NCI-H1417 (cell line): ENCODE measurements around the gene TNS4.

Experiments
- DNase-seq, 3 experiments: peaks; one replicate each; lab custom pipeline; 2025; lab: John Stamatoyannopoulos, UW

The TNS4 gene

DNA sequence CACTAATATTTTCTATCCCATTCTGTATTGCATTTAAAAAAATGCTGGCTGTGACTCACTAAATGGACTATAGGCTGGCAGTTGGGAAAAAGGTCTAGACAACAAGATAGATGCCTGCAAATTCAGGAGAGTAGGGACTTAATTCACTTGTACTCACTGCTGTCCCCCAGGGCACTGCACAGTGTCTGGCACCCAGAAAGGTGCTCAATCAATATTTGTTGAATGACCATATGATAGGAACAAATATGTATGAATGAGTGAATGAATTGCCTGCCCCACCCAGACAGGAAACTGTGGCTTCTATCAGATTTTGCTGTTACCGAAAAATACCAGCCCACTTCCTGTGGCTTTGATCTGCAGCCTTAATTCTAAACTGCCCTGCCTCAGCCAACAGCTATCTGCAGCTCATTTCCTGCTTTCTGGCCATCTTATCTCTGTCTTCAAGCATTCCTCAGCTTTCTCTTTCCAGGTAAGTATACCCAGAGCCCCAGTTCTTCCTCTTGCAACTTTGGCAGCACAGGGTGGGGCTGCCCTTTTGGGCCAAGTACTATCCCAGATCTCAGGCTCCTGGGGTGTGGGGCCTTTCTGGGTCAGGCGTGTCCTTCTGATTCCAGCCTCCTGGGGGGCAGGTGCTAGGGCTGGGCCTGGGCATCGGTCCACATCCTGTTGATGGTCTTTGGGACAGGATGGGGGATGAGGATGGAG is 15.3 kb upstream of the TNS4 start:
- DNase-seq = no peak

DNA sequence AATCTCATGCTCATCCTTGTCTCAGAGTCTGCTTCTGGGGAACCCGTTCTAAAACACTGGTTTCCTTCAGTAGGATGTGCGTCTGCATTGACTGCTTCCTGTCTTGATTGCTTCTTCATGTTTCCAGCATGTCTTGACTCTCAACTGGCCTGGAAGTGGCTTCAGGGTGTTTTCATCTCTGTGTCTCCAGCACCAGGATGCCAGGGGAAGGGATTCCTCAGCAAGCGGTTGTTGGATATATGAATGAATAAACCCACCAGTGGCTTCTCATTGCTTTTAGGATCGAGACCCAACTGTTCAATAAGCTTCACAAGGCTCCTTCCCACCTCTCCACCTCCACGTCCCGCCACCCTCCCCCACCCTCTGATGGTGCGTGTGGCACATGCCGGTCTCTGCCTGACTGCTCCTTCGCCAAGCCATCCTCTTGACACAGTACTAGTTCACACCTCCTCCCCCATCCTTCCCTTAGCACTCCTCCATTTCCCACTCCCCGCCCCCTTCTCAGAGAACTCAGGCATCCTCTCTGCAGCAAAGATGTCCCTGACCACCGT is 14.1 kb upstream of the TNS4 start:
- DNase-seq = no peak

DNA sequence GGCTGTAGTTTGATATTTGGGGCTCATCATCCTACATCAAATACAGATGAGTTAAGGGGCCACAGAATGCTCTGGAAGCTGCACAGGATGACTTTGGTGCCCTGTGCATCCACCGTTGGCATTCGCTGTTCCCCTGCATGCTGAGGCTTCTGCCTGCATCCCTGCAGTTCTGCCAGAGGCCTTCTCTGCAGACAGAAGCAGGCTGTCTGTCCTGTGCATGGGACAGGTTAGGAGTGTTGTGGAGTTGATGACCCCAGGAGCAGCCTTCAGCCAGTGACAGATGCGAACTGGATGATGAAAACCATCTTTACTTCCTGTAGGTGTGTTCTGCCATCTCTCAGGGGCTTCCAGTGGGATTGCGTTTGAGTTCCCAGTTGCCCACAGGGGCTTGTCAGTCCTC is 13.6 kb upstream of the TNS4 start:
- DNase-seq = no peak

DNA sequence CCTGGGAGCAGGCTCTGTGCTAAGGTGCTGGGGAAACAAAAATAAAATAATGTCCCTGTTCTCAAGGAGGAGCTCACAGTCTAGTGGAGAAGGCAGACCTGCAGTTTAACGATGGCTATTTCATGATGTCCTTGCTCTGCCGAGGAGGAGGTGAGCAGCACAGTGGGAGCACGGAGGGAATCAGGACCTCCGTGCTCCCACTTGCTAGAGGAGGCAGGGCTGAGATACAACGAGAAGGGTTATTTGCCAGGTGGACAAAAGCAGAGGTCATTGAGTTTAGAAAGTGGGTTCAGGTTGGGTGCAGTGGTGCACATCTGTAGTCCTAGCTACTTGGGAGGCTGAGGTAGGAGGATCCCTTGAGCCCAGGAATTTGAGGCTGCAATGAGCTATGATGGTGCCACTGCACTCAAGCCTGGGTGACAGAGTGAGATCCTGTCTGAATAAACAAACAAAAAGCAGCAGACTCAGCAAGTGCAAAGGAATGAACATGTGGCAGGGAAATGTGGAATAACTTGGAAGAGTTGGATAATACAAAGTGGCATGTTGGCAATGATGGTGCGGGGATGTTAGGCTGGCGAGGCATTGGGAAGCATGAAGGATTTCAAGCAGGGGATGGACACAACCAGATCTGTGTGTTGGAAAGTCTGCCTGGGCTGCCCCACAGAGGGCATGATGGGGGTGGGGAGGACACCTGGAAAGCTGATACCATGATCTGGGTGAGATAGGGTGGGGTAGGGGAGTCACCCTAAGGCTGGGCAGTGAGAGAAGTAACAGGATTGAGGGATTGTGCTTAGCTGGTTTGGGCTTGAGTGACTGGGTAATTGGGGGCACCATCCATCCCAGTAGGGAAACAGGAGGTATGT is 12.8 kb upstream of the TNS4 start:
- DNase-seq = no peak

DNA sequence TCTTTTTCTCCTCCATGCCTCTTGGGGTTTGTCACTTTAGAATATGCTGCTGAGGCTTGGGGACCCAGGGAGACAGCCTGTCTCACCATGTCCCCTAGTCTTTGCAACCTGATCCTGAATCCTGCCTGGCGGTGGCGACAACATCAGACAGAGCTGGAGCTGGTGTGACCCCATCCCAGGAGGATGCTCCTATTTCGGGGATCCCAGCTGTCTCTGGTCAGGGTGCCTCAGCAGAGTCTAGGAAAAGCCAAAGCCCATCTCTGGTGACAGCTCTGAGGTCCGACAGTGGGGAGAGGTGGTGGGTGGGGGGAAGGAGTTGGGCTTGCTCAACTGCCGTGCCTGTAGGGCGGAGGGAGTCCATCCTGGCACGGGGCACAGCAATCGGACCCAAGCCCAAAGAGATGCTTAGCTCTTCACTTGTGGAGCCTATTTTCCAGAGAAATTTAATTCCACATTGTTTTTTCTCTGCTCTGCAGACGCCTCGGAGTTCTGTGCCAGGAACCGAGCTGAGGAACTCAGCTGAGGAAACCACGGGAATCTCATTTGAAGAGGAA is 10.3 kb upstream of the TNS4 start:
- no peak for DNase-seq

DNA sequence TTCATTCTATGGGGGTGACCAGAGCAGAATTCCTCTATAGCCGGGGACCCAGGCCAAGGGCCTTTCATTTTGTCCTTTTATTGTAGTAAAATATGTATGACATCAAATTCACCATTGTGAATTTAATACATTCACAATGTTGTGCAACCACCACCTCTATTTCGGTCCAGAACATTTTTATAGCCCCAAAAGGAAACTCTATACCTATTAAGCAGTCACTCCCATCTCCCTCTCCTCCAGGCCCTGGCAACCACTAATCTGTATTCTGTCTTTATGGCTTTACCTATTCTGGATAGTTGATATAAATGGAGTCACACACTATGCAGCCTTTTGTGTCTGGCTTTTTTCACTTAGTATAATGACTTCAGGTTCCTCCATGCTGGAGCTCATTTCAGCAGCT is 9.7 kb upstream of the TNS4 start:
- DNase-seq = no peak

DNA sequence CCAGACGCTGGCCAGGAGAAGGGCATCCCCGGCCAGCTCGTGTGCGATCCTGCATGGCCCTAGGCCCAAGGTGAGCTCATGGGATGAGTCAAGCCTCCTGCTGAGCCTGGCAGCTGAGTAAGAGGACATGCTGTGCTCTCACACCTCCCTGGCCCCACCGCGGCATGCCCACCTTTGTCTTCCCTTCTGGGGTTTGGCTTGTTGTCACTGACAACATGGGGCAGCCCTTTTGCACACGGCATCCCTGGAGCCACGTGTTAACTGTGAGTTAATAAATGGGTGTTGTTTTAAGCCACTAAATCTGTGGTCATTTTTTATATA is 8.9 kb upstream of the TNS4 start:
- DNase-seq = peak in 1 of 3 experiments; percentile 12

DNA sequence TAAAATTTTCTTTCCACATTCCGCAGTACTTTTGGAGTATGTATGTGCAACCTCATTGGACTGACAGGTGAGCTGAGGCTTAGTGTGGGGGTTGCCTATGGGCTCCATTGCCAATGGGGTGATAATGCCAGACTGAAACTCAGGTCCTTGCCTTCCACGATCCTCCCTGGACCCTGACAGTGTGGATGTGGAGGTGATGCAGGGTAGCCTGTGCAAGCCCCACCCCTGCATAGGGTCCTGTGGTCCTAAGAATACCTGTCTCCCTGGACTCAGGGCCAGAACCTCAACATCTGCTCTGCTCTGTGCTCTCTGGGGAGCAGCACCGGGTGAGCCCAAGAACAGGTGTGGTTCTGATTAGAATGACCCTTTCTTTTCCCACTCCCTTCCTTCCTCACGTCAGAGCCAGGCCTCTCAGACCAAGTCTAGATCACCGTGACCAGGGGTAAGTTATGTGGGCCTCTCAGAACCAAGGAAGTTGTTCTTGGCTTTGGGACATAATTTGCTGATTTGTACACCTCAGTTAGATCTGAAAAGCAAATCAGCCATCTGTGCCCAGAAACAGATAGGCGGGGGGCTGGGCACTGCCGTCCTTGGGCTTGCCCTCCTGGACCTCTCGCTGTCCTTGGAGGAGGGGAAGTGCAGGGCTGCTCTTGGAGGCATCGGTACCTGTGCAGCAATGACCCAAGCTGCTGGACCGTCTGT is 8.4 kb upstream of the TNS4 start:
- DNase-seq = no peak

DNA sequence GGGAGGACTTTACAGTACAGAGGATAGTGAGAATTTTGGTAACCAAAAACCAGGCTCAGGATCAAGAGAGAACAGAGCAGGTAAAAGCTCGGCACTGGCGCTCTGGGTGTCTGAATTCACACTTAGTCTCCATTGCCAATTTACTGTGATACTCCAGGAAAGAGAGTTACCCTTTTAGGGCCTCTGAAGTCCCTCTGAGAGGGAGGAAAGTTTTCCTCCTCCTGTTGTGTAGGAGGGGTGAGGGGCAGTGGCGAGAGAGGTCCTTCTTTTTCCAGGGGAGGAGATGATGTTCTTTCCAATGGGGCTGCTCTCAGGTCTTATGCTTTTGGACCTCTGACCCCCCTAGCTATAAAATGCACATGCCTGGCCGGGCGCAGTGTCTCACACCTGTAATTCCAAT is 5.4 kb upstream of the TNS4 start:
- DNase-seq = no peak

DNA sequence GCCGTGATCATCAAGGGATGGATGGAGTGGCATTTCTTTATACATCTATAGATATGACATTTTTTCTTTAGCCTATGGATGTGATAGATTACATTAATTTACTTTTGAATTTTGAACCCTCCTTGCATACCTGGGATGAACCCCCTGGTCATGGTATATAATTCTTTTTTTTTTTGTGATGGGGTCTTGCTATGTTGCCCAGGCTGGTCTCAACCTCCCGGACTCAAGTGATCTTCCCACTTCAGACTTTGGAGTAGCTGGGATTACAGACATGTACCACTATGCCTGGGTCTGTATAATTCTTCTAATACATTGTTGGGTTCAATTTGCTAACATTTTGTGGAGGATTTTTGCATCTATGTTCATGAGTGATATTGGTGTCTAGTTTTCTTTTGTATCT is 1.7 kb upstream of the TNS4 start:
- no peak for DNase-seq

DNA sequence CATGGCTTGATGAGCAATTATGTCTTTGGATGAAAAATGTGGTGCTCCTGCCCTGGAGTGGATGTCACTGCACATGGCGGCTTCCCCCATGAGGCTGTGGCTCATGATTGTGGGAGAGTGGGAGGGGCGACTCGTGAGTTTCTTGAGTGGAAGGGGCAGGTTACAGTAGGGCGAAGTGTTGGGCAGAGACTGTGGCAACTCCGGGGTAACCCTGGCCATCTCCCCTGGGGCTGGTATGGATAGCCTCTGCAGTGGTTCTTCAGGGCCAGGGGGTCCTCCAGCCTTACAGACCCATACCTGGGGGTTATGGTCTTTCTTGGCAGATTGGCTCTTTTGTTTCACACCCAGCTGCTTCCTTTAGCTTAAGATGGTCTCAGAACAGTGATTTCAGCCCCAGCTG is 1.3 kb upstream of the TNS4 start:
- DNase-seq = no peak

DNA sequence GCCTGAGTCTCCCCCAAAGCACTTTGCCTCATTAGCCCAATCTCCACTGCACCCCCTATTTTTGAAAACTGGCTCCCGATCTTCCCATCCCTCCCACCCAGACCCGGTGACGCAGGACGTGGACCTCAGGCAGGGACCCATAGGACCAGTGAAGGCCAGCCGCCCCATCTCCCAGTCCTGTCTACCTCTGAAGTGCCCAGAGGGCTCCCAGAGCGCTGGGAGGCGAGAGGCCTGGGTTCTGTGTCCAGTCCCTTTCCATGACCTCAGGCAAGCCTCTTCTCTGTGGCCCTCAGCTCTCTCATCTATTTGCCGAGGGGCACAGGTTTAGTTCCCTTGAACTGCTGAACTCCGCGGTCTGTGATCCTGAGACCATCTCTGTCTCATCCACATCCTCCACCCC is 714 bp downstream of the TNS4 start:
- DNase-seq = no peak

DNA sequence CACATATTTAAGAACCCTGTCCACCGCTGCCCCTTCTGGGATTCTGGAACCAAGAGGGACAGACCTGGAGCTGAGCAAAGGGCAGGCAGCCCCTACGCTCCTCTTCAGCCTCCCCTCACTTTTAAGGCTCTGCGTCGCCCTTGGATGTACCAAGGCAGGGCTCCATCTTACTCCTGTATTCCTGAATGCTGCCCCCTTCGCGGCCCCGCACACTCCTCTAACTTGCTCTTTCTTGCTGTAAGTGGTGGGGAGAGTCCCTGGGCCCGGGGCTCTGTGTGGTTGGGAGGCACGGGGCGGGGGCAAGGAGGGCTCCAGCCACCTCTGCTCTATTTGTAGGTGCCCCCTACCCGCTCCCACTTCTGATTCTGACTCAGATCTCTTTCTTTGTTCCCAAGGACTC is 1.2 kb downstream of the TNS4 start:
- DNase-seq = no peak

DNA sequence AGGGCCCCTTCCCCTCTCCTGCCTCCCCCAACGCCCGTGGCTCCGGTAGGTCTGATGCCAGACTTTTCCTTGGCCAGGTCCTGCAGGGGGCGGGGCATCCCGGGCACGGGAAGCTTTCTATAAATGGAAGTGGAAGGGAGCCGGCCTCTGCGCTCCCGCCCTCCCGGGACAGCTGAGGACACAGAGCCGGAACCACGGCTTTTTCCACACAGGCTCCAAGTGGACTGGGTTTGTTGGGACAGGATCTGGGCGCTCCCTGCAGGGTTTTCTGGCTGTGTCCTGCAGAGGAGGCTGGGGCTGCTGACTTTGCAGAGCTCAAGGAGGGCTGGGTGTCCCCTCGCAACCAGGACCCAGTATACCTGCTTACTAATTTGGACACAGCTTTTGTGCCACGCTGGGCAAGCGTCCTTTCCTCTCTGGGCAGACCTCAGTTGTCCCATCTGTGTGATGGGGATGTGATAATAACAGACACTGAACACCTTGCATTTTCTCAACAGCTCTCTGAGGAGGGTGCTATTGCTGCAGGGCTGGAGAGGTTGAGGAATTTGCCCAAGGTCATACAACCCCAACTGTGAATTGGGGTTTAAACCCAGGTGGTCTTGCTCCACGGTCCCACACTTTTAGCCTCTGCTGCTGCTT is 1.8 kb downstream of the TNS4 start:
- peak in 2 of 3 experiments; percentile 5 to 50 for DNase-seq

DNA sequence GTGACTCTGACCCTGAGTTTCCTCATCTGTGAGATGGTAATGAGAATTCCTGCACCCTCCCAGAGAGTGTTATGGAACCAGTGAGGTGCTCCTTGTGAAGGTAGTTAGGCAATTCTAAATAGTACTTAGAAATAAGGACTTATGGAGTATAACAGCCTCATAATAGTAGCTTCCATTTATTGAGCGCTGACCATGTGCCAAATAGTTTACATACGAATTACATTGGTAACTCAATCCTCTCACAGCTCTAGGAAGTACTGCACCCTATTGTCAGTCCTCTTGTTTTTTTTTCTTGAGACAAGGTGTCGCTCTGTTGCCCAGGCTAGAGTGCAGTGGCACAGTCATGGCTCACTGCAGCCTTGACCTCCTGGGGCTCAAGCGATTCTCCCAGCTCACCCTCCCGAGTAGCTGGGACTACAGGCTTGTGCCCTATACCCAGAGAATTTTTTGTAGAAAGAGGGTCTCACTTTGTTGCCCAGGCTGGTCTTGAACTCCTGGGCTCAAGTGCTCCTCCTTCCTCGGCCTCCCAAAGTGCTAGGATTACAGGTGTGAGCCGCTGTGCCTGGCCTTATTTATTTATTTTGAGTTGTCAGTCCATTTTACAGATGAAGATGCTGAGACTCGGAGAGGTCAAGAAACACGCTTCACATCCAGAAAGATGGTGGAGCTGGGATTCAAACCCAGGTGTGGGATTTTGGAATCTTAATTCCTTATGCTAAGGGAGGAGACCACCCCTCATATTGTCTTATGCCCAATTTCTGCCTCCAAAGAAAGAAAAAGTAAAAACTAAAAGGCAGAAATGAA is 2.9 kb downstream of the TNS4 start:
- peak in 2 of 3 experiments; percentile 4 to 29 for DNase-seq

DNA sequence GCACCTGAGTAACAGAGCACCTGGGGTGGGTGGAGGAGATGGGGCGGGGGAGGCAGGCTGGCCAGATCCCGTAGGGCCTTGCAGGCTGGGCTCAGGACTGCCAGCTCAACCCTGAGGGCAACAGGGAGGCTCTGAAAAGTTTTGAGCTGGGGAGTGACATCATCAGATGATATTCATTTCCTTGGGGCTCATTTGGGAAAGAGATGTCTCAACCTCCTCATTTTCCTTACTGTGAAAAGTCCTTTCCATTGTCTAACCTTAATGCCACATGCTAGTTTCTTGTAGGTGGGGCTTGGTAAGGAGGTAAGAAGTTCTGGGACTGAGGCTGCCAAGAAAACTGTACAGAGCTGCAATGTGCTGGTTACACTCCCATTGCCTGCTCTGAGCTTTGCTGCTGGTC is 3.7 kb downstream of the TNS4 start:
- DNase-seq = no peak

DNA sequence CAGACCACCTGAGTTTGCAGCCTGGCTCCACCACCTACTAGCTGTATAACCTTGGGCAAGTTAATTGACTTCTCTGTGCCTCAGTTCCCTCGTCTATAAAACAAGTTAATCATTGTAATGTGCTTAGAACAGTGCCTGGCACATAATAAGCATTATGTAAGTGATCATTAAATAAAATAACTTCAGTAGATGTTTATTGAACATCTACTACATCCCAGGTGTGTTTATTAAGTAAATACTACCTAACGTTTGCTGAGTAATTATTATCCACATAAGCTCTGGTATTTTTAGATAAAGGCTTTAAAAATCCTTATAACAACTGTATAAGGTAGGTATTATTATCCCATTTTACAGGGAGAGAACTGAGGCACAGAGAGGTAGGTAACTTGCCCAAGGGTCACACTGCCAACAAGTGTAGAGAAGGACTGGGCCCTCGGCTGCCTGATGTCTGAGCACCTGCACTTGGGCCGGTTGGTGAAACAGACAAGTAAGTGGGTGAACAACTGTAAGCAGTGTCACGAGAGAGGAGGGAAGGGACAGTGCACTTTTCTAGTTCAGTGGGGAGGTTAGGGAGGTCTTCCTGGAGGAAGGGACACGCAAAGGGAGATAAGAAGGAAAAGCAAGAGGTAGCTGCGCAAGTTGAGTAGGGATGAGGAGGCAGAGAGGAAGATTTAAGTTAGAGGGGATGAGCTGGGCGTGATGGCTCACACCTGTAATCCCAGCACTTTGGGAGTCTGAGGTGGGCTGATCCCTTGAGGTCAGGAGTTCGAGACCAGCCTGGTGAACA is 4.6 kb downstream of the TNS4 start:
- DNase-seq = no peak

DNA sequence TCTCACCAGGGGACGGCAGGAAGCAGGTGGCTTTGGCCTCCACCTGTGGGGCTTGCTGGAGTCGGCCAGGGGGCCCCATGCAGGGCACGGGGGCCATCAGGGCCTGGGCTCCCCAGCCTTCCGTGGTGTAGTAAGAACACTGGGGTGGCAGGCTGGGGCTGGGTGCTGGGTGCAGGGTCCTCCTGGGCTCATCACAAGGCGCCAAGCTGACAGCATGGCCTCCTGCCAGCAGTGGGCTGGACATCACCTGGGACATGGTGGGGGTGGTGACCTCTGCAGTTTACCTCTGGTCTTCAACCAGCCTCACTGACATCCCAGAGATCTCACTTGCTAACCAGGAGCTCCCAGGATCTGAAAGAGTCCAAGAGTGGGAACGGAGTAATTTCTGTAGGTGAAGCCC is 5.3 kb downstream of the TNS4 start:
- DNase-seq = no peak

DNA sequence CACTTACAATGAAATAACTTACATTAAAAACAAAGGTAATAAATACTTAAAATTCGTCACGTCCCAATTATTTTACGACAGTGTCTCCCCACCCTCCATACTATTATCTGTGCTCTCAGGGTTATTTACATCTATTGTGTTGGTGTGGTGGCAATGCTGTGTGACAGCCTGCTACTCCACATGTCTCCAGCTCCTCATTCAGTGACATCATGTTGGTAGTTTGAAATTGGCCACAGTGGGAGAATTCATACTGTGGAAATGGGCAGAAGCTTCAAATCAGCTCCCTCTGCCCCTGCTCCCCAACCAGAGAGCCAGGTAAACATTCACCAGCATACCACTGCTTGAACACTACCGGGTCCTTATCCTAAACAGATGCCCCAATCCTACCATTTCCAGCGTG is 6.3 kb downstream of the TNS4 start:
- no peak for DNase-seq

DNA sequence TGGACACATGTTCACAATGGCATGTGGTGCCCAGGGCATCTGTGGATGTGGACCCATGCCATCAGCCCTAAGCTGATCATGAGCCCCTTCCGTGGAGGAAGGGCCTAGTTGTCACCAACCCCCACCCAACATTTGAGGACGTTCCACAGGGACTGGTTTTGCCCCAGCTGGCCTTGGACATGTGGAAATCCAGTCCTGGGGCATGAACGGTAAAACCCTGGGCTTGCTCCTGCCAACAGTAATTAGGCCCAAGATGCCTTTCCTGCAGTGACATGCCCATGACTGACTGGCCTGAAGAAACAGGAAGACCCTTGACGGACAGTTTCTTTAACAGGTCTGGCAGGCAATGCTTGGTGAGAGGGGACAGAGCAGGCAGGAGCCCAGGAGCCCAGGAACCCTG is 7.7 kb downstream of the TNS4 start:
- DNase-seq = no peak
